HG03064 (cell line): Measurements from ENCODE around the gene PBXIP1.

Experiments used
- ATAC-seq: cut with Tn5 transposase; IDR thresholded peaks from one replicate; pipeline ENCODE4 v1.9.1; 2021; ENCODE audit warnings: low read depth; ENCODE audit not compliant: unreplicated experiment

Gene PBXIP1

DNA sequence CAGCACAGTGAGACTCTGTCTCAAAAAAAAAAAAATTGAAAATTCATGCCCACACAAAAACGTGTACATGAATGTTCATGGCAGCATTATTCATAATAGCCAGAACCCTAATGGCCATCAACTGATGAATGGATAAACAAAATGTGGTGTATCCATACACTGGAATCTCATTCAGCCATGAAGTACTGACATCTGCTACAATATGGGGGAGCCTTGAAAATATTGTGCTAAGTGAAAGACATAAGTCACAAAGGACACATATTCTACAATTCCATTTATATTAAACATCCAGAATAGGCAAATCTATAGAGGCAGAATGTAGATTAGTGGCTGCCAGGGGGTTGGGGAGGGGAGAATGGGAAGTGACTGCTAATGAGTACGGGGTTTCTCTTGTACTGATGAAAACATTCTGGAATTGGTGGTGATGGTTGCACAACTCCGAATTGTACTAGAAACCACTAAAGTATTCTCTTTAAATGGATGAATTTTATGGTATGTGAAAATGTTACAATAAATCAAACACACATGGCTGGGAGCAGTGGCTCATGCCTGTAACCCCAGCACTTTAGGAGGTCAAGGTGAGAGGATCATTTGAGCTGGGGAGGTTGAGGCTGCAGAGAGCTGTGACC lies 52.8 kb downstream of the PBXIP1 start:
- ATAC-seq = no peak

DNA sequence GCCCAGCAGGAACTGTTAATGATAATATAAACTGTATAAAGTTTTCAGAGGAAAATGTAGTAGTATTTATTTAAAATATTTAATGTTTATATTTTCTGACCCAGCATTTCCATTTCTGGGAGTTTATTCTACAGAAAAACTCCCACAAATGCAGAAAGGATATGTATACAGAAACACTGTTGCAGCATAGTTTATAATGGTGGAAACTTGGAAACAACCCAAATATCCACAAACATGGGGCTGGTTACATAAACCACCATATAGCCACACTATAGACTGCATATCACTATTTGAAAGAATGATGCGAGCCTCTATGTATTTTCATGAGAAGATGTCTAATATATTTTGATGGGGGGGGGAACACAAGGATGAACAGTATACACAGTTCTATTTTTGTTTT lies 54.3 kb downstream of the PBXIP1 start:
- no peak for ATAC-seq

DNA sequence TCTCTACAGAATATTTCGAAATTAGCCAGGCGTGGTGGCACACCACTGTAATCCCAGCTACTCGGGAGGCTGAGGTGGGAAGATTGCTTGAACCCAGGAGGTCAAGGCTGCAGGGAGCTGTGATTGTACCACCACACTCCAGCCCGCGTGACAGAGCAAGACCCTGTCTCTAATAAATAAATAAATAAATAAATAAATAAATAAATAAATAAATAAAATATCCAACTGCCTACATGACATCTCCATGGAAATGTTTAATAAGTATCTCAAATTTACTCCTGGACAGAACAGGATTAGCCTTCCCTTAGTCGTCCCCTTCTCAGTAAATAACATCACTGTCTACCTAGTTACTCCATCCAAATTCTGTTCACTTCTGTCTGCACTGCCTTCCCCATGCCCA lies 56.9 kb downstream of the PBXIP1 start:
- no peak for ATAC-seq

- no peak for ATAC-seq
Measured at GRCh38 chr1:154896771-154897286, 59.1 kb downstream of the PBXIP1 start.

GRCh38 chr1:154895798-154896197 lies 60.1 kb downstream of the PBXIP1 start:
- no peak for ATAC-seq
